Heart left ventricle (tissue), 16 donors: ENCODE data around the gene SRPK2. TPM values are rescaled to one million over a fixed set of nuclear protein-coding genes. Genes with fewer than 3 reads are reported as not detected.

Experiments
- ATAC-seq, 4 donors: fragments of 200-7000 bp; cut with Tn5 transposase; one replicate each; pipeline ENCODE4 v1.9.1; 2020 to 2022; ENCODE audit warnings: moderate library complexity in 4 of 4, mild to moderate bottlenecking in 3 of 4, moderate number of reproducible peaks in 1 of 4
- DNase-seq, 5 donors: peaks; one replicate each; pipeline ENCODE4 v3.0.0-alpha.2; 2020
- H3K27ac ChIP-seq, 12 donors: fragments of 200-600 bp; sonication (generic) in 4 of 12; one replicate each; pipeline versions ENCODE4 v1.5.0 to v1.8.0; 2016 to 2022; ENCODE audit warnings: mild to moderate bottlenecking in 2 of 12
- H3K27me3 ChIP-seq, 9 donors: fragments of 200-600 bp; sonication (generic) in 2 of 9; one replicate each; pipeline versions ENCODE4 v1.5.1 to v1.8.0; 2016 to 2022; ENCODE audit warnings: mild to moderate bottlenecking in 3 of 9
- H3K36me3 ChIP-seq, 9 donors: fragments of 200-600 bp; sonication (generic) in 2 of 9; one replicate each; pipeline versions ENCODE4 v1.5.0 to v1.8.0; 2018 to 2022; ENCODE audit warnings: mild to moderate bottlenecking in 2 of 9
- H3K4me1 ChIP-seq, 12 donors: fragments of 200-600 bp; sonication (generic) in 4 of 12; one replicate each; pipeline versions ENCODE4 v1.5.0 to v1.8.0; 2016 to 2022; ENCODE audit warnings: mild to moderate bottlenecking in 3 of 12
- H3K4me3 ChIP-seq, 12 donors: fragments of 200-600 bp; sonication (generic) in 4 of 12; one replicate each; pipeline versions ENCODE4 v1.5.0 to v1.8.0; 2017 to 2022; ENCODE audit warnings: mild to moderate bottlenecking in 9 of 12, moderate library complexity in 4 of 12
- H3K9me3 ChIP-seq, 12 donors: fragments of 200-600 bp; sonication (generic) in 4 of 12; one replicate each; pipeline versions ENCODE4 v1.5.0 to v1.8.0; 2016 to 2022; ENCODE audit warnings: mild to moderate bottlenecking in 1 of 12
- POLR2A ChIP-seq, 2 donors: fragments of 450-650 bp; IDR thresholded peaks; one replicate each; pipeline ENCODE4 v1.6.1; 2017; ENCODE audit warnings: antibody characterized with exemption in 2 of 2, mild to moderate bottlenecking in 2 of 2, moderate library complexity in 2 of 2
- whole genome bisulfite sequencing, 4 donors: extraction: QIAGEN DNeasy Blood & Tissue Kit in 2 of 4; methylation state at CpG; one replicate each; pipeline versions ENCODE4 v1.1.5 to v1.1.7; 2013 to 2018; 5-methylcytosine and 5-hydroxymethylcytosine counted together
- intact Hi-C, 10 donors: fragments of 100-400 bp; cut with DNase I; formaldehyde crosslinking; loops; one replicate each; pipeline versions ENCODE4 v1.11.1 to v1.14.2; 2022
- polyA plus RNA-seq, 2 donors: library from polyadenylated mRNA; stranded (reverse); fragments of 200-250 nt; gene quantifications; one replicate each; pipeline ENCODE4 v1.2.3, GENCODE V29; 2013
- total RNA-seq, 9 donors: library from RNA; depleted of rRNA in 2 of 9; stranded (reverse); fragments of >200 nt in 2 of 9; fragmentation: NEBNext Ultra II Directional in 3 of 9; extraction: Animal tissue kit (Norgen Biotek cat#: 25700) in 3 of 9; gene quantifications; one replicate each; pipeline versions ENCODE4 v1.1.0 to v1.2.4, GENCODE V29; 2016 to 2023
- TF ChIP-seq, protein P1 (sequence below), 12 donors: fragments of 200-600 bp; sonication (generic) in 4 of 12; IDR thresholded peaks; one replicate each; pipeline versions ENCODE4 v1.5.0 to v1.8.0; 2018 to 2022; ENCODE audit warnings: antibody characterized with exemption in 12 of 12, mild to moderate bottlenecking in 5 of 12
- donor health status: ischemic (EF 13 %, LVEDD 7.1; RV severe dilation, severe dysfunction).
- donor health status: healthy with polysubstance abuse.
- donor health status: DM: no; HTN: yes; CAD: no.
- donor health status: DM: no; HTN: no; CAD: no.
- donor health status: ischemic (EF 25% LVEDD 6.9; RV normal size, moderate dysfunction).
- donor health status: ischemic (EF 25% LVEDD 5.7; RV mildly dilated, moderate dysfunction).
- donor health status: healthy.
- donor health status: DM: yes; HTN: yes; CAD: no.
- donor health status: ischemic (EF 35%, LVEDD 5.7; RV mildly dilated, moderate dysfunction).
- donor health status: nonischemic (EF 11% LVEDD 7.7; RV severe dilation, severe dysfunction).
- donor health status: DM: yes; HTN: yes; CAD: no.
- donor health status: PGD.
- donor health status: ischemic (EF 29% LVEDD 5.4; RV normal size, mild dysfunction).
- donor health status: nonischemic (EF 23%, LVEDD 6.1; RV moderate dilation, normal function).

Gene SRPK2
- total and polyA plus RNA-seq, 11 donors: 8.6 to 42.4 (median 33.5) TPM

DNA sequence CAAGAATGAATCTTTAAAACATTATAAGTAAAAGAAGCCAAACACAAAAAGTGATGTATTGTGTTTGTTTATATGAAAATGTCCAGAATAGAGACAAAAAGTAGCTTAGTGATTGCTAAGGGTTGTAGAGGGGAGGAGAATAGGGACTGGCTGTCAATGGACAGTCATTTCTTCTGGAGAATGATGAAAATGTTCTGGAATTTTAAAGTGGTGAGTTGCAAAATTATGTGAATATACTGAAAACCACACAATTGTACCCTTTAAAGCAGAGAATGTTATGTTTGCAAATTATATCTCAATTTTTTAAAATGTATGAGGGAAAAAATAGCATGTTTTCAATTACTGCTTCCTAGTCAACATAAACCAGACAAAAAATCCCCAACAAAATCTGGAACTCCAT is 200.5 kb downstream of the SRPK2 start:
- ATAC-seq (no peak), DNase-seq (no peak)
- peaks cover 0 to 10% (median 0%) of the 10 kb centered on the region in 12 donors for H3K4me1 ChIP-seq
- H3K36me3 ChIP-seq: no peaks in the 10 kb centered on the region
- no peaks in the 10 kb centered on the region for H3K9me3 ChIP-seq
- H3K27me3 ChIP-seq: no peaks in the 10 kb centered on the region
- H3K27ac ChIP-seq: no peak overlapping the region
- TF ChIP-seq, protein P1, sequence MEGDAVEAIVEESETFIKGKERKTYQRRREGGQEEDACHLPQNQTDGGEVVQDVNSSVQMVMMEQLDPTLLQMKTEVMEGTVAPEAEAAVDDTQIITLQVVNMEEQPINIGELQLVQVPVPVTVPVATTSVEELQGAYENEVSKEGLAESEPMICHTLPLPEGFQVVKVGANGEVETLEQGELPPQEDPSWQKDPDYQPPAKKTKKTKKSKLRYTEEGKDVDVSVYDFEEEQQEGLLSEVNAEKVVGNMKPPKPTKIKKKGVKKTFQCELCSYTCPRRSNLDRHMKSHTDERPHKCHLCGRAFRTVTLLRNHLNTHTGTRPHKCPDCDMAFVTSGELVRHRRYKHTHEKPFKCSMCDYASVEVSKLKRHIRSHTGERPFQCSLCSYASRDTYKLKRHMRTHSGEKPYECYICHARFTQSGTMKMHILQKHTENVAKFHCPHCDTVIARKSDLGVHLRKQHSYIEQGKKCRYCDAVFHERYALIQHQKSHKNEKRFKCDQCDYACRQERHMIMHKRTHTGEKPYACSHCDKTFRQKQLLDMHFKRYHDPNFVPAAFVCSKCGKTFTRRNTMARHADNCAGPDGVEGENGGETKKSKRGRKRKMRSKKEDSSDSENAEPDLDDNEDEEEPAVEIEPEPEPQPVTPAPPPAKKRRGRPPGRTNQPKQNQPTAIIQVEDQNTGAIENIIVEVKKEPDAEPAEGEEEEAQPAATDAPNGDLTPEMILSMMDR (IDR thresholded peaks at IDR 0.05): no peak
- TF ChIP-seq POLR2A (IDR thresholded peaks at IDR 0.05): no peak
- intact Hi-C loops: no loop called here
- no peak overlapping the region for H3K4me3 ChIP-seq

DNA sequence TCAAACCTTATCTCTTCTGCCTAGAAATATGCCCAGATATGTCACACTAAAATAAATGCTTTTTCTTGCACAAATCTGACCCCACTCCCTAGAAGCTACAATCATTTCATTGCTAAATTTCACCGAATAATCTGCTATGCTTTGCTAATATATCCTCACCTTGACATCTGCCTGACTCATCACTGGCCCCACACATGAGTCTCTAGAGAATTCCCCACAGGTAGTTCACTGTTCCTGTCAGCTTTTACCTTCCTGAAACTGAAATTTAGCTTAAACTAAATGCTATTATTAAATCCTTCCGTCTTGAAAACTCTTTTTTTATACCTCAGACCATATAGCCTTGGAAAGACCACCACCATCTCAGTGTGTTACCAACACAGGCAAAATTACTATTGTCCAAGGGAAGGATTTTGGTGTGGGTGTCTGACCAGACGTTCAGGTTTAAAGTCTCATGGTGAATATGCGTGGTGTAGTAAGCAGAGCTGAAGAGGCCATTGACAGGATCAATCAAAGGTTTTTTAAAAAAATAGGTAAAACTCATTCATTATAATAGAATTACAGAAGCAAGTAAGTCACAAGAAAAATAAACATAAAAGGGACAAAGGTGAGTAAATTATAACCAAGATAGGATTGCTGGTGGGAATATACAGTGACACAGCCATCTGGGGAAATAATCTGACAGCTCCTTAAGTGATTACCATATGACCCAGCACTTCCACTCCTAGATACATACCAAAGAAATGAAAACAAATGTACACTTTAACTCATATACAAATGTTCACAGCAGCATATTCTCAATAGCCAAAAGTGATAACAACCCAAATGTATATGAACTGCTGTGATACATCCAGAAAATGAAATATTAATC is 201.2 kb downstream of the SRPK2 start:
- Histone ChIP-seq H3K9me3 (no peaks in the 10 kb centered on the region), H3K27ac (no peak overlapping the region), H3K27me3 (no peaks in the 10 kb centered on the region), H3K36me3 (no peaks in the 10 kb centered on the region), H3K4me3 (no peak overlapping the region), H3K4me1 (peaks cover 0 to 10% (median 0%) of the 10 kb centered on the region in 12 donors)
- TF ChIP-seq, protein P1 (IDR thresholded peaks at IDR 0.05): no peak
- no peak for TF ChIP-seq POLR2A (IDR thresholded peaks at IDR 0.05)
- intact Hi-C loops: no loop called here
- ATAC-seq (no peak), DNase-seq (no peak)
- 82 to 85% (median 83%) methylated on average over 4 of the region's 4 CpGs for WGBS, 4 donors

DNA sequence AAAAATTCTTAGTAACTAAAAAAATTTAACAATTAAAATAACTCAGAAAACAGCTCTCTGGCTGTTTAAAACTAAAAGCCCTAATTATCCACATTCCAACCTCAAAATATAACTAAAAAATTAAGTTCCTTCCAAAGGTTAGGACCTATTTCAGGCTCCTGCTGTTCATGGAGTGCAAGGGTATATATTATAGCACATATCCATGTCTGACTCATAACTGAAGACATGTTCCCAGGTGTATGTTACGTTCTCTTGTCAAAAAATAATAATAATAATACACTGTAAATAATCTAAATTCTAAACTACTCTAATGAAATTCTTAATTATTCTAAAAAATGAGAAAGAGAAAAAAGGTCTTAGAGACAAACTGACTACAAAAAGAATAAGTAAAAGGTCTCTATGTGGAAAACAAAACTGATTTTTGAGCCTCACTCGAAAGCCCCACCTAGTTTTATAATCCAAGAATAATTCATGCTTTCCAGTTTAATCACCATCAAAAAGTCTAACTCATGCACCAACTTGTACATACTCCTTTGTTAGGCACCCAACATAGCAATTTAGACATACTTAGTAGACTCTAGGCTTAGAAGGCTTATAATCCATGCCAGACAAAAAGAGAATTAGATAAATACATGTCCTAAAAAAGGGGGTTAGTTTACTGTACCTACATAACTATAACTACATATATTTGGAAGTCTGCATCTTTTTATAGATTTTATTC is 203.3 kb downstream of the SRPK2 start:
- WGBS, 4 donors: 93 to 96% (median 94%) methylated on average over 2 of the region's 2 CpGs
- Histone ChIP-seq H3K9me3 (peaks cover 0 to 1% (median 0%) of the 10 kb centered on the region in 12 donors), H3K27me3 (no peaks in the 10 kb centered on the region), H3K4me3 (no peak overlapping the region), H3K27ac (no peak overlapping the region), H3K4me1 (peaks cover 0 to 9% (median 0%) of the 10 kb centered on the region in 12 donors), H3K36me3 (no peaks in the 10 kb centered on the region)
- intact Hi-C loops: no loop called here
- TF ChIP-seq POLR2A (IDR thresholded peaks at IDR 0.05): no peak
- TF ChIP-seq, protein P1 (IDR thresholded peaks at IDR 0.05): no peak
- DNase-seq: no peak
- no peak for ATAC-seq

DNA sequence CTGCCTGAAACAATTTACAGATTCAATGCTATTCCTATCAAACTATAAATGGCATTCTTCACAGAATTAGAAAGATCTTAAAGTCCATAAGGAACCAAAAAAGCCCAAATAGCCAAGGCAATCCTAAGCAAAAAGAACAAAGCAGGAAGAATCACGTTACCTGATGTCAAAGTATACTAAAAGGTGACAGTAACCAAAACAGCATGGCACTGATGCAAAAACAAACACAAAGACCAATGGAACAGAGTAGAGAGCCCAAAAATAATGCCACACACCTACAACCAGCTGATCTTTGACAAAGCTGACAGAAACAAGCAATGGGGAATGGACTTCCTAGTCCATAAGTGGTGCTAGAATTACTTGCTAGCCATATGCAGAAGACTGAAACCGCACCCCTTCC is 208.7 kb downstream of the SRPK2 start:
- ATAC-seq (no peak), DNase-seq (no peak)
- intact Hi-C loops: no loop called here
- TF ChIP-seq, protein P1 (IDR thresholded peaks at IDR 0.05): no peak
- TF ChIP-seq POLR2A (IDR thresholded peaks at IDR 0.05): no peak
- H3K4me3 ChIP-seq: no peak overlapping the region
- H3K27me3 ChIP-seq: no peaks in the 10 kb centered on the region
- H3K9me3 ChIP-seq: peaks cover 0 to 9% (median 2%) of the 10 kb centered on the region in 12 donors
- H3K36me3 ChIP-seq: no peaks in the 10 kb centered on the region
- 98 to 100% (median 99%) methylated on average over 2 of the region's 2 CpGs for WGBS, 4 donors
- peaks cover 0 to 6% (median 0%) of the 10 kb centered on the region in 12 donors for H3K4me1 ChIP-seq
- no peak overlapping the region for H3K27ac ChIP-seq
